Measurements from ENCODE around the gene ALX4.

DNA sequence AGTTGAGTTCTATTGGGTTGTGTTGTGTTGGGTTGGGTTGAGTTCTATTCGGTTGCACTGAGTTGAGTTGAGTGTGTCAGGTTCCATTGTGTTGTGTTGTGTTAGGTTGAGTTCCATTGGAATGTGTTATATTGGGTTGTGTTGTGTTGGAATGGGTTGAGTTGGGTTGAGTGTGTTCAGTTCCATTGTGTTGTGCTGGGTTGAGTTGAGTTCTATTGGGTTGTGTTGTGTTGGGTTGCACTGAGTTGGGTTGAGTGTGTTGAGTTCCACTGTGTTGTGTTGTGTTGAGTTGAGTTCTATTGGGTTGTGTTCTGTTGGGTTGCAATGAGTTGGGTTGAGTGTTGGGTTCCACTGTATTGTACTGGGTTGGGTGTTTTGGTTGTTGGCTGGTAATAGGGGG lies 35.5 kb downstream of the ALX4 start:
- no peak for TF ChIP-seq TP53 (CRISPR knock-in tag; IDR thresholded peaks at IDR 0.05)
- TF ChIP-seq MAFK (IDR thresholded peaks at IDR 0.05; ENCODE audit: partially characterized antibody), result no peak
- TF ChIP-seq, protein P1, sequence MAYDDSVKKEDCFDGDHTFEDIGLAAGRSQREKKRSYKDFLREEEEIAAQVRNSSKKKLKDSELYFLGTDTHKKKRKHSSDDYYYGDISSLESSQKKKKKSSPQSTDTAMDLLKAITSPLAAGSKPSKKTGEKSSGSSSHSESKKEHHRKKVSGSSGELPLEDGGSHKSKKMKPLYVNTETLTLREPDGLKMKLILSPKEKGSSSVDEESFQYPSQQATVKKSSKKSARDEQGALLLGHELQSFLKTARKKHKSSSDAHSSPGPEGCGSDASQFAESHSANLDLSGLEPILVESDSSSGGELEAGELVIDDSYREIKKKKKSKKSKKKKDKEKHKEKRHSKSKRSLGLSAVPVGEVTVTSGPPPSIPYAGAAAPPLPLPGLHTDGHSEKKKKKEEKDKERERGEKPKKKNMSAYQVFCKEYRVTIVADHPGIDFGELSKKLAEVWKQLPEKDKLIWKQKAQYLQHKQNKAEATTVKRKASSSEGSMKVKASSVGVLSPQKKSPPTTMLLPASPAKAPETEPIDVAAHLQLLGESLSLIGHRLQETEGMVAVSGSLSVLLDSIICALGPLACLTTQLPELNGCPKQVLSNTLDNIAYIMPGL (CRISPR knock-in tag; IDR thresholded peaks at IDR 0.05; ENCODE audit: borderline replicate concordance), result no peak
- TF ChIP-seq, protein P2, sequence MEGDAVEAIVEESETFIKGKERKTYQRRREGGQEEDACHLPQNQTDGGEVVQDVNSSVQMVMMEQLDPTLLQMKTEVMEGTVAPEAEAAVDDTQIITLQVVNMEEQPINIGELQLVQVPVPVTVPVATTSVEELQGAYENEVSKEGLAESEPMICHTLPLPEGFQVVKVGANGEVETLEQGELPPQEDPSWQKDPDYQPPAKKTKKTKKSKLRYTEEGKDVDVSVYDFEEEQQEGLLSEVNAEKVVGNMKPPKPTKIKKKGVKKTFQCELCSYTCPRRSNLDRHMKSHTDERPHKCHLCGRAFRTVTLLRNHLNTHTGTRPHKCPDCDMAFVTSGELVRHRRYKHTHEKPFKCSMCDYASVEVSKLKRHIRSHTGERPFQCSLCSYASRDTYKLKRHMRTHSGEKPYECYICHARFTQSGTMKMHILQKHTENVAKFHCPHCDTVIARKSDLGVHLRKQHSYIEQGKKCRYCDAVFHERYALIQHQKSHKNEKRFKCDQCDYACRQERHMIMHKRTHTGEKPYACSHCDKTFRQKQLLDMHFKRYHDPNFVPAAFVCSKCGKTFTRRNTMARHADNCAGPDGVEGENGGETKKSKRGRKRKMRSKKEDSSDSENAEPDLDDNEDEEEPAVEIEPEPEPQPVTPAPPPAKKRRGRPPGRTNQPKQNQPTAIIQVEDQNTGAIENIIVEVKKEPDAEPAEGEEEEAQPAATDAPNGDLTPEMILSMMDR (IDR thresholded peaks at IDR 0.05), result no peak
- no peak for TF ChIP-seq EP300 (IDR thresholded peaks at IDR 0.05)
- no peak for TF ChIP-seq SMC3 (IDR thresholded peaks at IDR 0.05)
- TF ChIP-seq CHD2 (IDR thresholded peaks at IDR 0.05; ENCODE audit: low read length, partially characterized antibody), result no peak
- TF ChIP-seq JUN (IDR thresholded peaks at IDR 0.05), result no peak
- TF ChIP-seq RAD21 (conservative IDR thresholded peaks at IDR 0.05 in 1 of 2, IDR thresholded peaks at IDR 0.05 in 1 of 2), result no peak
- TF ChIP-seq POLR2A (IDR thresholded peaks at IDR 0.05; ENCODE audit: low read length), result no peak
- TF ChIP-seq KDM1A (IDR thresholded peaks at IDR 0.05; ENCODE audit: low read depth), result no peak
- TF ChIP-seq, protein P3, sequence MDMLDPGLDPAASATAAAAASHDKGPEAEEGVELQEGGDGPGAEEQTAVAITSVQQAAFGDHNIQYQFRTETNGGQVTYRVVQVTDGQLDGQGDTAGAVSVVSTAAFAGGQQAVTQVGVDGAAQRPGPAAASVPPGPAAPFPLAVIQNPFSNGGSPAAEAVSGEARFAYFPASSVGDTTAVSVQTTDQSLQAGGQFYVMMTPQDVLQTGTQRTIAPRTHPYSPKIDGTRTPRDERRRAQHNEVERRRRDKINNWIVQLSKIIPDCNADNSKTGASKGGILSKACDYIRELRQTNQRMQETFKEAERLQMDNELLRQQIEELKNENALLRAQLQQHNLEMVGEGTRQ (IDR thresholded peaks at IDR 0.05), result no peak

All from A549 (cell line).